ENCODE results near the gene KIAA0232.
"Not testable (repeated sequence)": the region's sequence is repeated elsewhere in the genome, so short reads cannot be mapped to it uniquely, and the experiment has no call there.

The KIAA0232 gene

DNA sequence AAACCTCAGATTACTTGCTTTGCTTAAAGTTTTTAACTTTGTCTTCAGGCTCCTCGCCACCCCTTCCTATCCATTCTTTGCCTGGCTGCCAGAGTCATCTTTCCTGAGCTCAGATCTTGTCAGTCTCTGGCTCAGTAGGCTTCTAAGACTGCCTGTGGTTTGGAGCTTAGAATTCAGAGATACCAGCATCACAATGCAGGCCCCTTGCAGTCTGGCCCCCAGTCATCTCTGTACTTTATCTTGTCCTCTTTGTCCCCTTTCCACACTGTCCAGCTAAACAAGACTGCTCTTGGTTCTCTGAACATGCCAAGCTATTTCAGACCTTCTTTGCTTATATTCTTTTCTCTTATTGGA, 3.0 kb downstream of the KIAA0232 start:
- Histone ChIP-seq H3K36me3 (ENCODE audit: control insufficient read depth in 5 of 5, insufficient read depth in 5 of 5, low read length in 5 of 5) (peaks cover 0 to 4% (median 0%) of the 10 kb centered on the region in 5 donors), H3K4me1 (ENCODE audit: control insufficient read depth in 5 of 5, insufficient read depth in 5 of 5, low read length in 5 of 5) (peaks cover 2 to 37% (median 29%) of the 10 kb centered on the region in 5 donors)

DNA sequence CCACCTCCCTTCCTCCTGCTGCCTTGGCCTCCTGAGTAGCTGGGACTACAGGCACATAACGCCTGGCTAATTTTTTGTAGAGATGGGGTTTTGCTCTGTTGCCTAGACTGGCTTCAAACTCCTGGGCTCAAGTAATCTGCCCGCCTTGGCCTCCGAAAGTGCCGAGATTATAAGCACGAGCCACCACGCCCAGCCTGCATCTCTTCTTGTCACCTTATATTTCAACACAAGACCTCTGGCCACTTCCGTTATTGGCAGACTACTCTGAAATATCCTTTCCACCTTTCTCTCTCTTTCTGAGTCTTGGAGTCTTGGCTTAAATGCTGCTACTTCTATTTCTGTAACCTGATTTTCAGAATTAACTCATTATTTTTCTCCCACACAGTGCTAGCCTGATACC, 5.6 kb downstream of the KIAA0232 start:
- Histone ChIP-seq H3K4me1 (ENCODE audit: control insufficient read depth in 5 of 5, insufficient read depth in 5 of 5, low read length in 5 of 5) (peaks cover 2 to 41% (median 25%) of the 10 kb centered on the region in 5 donors), H3K36me3 (ENCODE audit: control insufficient read depth in 5 of 5, insufficient read depth in 5 of 5, low read length in 5 of 5) (peaks cover 0 to 4% (median 2%) of the 10 kb centered on the region in 5 donors), H3K4me3 (ENCODE audit: low read depth in 1 of 5, low read length in 5 of 5) (no peak overlapping the region), H3K27ac (ENCODE audit: low read depth, low read length) (peak overlapping the region; percentile 30), H3K9ac (ENCODE audit: low read length in 5 of 5) (peak overlapping the region in 1 of 5 donors; percentile 10), H3K9me3 (ENCODE audit: control insufficient read depth in 5 of 5, low read length in 5 of 5) (no peaks in the 10 kb centered on the region), H3K27me3 (ENCODE audit: control insufficient read depth in 5 of 5, insufficient read depth in 4 of 5, low read length in 5 of 5) (no peaks in the 10 kb centered on the region)

More for the DNA sequence above, 3.0 kb downstream of the KIAA0232 start:
- Histone ChIP-seq H3K27me3 (ENCODE audit: control insufficient read depth in 5 of 5, insufficient read depth in 4 of 5, low read length in 5 of 5) (no peaks in the 10 kb centered on the region), H3K9me3 (ENCODE audit: control insufficient read depth in 5 of 5, low read length in 5 of 5) (no peaks in the 10 kb centered on the region), H3K4me3 (ENCODE audit: low read depth in 1 of 5, low read length in 5 of 5) (no peak overlapping the region), H3K9ac (ENCODE audit: low read length in 5 of 5) (no peak overlapping the region), H3K27ac (ENCODE audit: low read depth, low read length) (no peak overlapping the region)

DNA sequence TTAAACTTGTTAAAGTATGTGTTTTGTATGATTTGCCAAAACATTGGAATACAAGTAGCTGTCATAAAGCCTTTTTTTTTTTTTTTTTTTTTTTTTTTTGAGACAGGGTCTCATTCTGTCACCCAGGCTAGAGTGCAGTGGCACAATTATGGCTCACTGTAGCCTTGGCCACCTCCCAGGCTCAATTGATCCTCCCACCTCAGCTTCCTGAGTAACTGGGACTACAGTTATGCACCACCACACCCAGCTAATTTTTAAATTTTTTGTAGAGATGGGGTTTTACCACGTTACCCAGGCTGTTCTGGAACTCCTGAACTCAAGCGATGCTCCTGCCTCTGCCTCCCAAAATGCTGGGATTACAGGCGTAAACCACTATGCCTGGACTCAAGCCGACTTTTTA, 8.7 kb downstream of the KIAA0232 start:
- not testable (repeated sequence) for H3K36me3 ChIP-seq (ENCODE audit: control insufficient read depth in 5 of 5, insufficient read depth in 5 of 5, low read length in 5 of 5); H3K9ac ChIP-seq (ENCODE audit: low read length in 5 of 5); H3K9me3 ChIP-seq (ENCODE audit: control insufficient read depth in 5 of 5, low read length in 5 of 5); H3K27me3 ChIP-seq (ENCODE audit: control insufficient read depth in 5 of 5, insufficient read depth in 4 of 5, low read length in 5 of 5); H3K4me3 ChIP-seq (ENCODE audit: low read depth in 1 of 5, low read length in 5 of 5)
- peak overlapping the region; percentile 23 for H3K27ac ChIP-seq (ENCODE audit: low read depth, low read length)
- H3K4me1 ChIP-seq (ENCODE audit: control insufficient read depth in 5 of 5, insufficient read depth in 5 of 5, low read length in 5 of 5) = peaks cover 3 to 29% (median 9%) of the 10 kb centered on the region in 5 donors

DNA sequence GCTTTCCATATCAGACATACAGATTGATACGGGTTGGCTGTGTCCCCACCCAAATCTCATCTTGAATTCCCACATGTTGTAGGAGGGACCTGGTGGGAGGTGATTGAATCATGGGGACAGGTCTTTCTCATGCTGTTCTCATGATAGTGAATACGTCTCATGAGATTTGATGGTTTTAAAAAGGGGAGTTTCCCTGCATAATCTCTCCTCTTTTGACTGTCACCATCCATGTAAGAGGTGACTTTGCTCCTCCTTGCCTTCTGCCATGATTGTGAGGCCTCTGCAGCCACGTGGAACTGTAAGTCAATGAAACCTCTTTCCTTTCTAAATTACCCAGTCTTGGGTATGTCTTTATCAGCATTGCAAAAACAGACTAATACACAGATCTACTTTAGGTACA, 9.3 kb downstream of the KIAA0232 start:
- not testable (repeated sequence) for H3K27me3 ChIP-seq (ENCODE audit: control insufficient read depth in 5 of 5, insufficient read depth in 4 of 5, low read length in 5 of 5); H3K4me3 ChIP-seq (ENCODE audit: low read depth in 1 of 5, low read length in 5 of 5); H3K9ac ChIP-seq (ENCODE audit: low read length in 5 of 5); H3K36me3 ChIP-seq (ENCODE audit: control insufficient read depth in 5 of 5, insufficient read depth in 5 of 5, low read length in 5 of 5); H3K9me3 ChIP-seq (ENCODE audit: control insufficient read depth in 5 of 5, low read length in 5 of 5)
- H3K27ac ChIP-seq (ENCODE audit: low read depth, low read length) = peak overlapping the region; percentile 23
- peaks cover 3 to 29% (median 9%) of the 10 kb centered on the region in 5 donors for H3K4me1 ChIP-seq (ENCODE audit: control insufficient read depth in 5 of 5, insufficient read depth in 5 of 5, low read length in 5 of 5)

DNA sequence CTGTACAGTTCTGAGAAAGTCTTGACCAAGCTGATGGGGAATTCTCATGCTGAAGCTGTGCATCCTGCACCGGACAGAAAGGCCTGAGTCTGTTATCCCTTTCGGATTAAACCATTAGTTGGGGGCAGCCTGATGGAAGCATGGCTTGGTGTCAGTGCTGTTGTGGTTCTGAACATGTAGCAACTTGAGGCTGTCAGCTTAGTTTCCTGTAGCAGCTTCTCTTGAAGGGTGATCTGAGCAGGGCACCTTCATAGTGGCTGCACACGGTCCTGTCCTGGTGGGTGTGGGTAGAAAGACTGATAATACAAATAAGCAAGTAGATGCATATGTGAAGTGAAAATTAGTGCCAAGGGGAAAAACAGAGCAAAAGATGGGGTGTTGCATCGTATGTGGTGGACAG, 11.7 kb downstream of the KIAA0232 start:
- Histone ChIP-seq H3K9me3 (ENCODE audit: control insufficient read depth in 5 of 5, low read length in 5 of 5) (no peaks in the 10 kb centered on the region), H3K9ac (ENCODE audit: low read length in 5 of 5) (no peak overlapping the region), H3K27ac (ENCODE audit: low read depth, low read length) (no peak overlapping the region), H3K4me1 (ENCODE audit: control insufficient read depth in 5 of 5, insufficient read depth in 5 of 5, low read length in 5 of 5) (peaks cover 3 to 28% (median 13%) of the 10 kb centered on the region in 5 donors), H3K36me3 (ENCODE audit: control insufficient read depth in 5 of 5, insufficient read depth in 5 of 5, low read length in 5 of 5) (peaks cover 0 to 8% (median 0%) of the 10 kb centered on the region in 5 donors), H3K4me3 (ENCODE audit: low read depth in 1 of 5, low read length in 5 of 5) (no peak overlapping the region), H3K27me3 (ENCODE audit: control insufficient read depth in 5 of 5, insufficient read depth in 4 of 5, low read length in 5 of 5) (no peaks in the 10 kb centered on the region)

DNA sequence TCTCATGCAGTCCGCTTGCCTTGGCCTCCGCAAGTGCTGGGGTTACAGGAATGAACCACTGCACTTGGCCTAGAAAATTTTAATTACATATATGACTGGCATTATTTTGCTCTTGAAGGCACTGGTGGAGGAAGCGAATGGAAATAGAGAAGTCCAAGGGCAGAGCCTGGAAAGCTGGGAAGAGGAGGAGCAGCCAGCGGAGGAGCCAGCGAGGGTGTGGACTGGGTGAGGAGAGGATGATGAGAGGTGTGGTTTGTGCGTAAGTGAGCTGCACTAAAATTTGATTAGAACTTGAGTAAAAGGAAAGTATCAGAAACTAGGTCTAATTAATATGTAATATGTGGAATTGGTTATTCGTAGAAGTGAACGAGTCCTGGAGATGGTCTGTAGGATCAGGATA, 13.3 kb downstream of the KIAA0232 start:
- peaks cover 3 to 28% (median 14%) of the 10 kb centered on the region in 5 donors for H3K4me1 ChIP-seq (ENCODE audit: control insufficient read depth in 5 of 5, insufficient read depth in 5 of 5, low read length in 5 of 5)
- H3K27me3 ChIP-seq (ENCODE audit: control insufficient read depth in 5 of 5, insufficient read depth in 4 of 5, low read length in 5 of 5) = no peaks in the 10 kb centered on the region
- no peaks in the 10 kb centered on the region for H3K9me3 ChIP-seq (ENCODE audit: control insufficient read depth in 5 of 5, low read length in 5 of 5)
- H3K27ac ChIP-seq (ENCODE audit: low read depth, low read length) = no peak overlapping the region
- no peak overlapping the region for H3K9ac ChIP-seq (ENCODE audit: low read length in 5 of 5)
- no peak overlapping the region for H3K4me3 ChIP-seq (ENCODE audit: low read depth in 1 of 5, low read length in 5 of 5)
- peaks cover 0 to 4% (median 0%) of the 10 kb centered on the region in 5 donors for H3K36me3 ChIP-seq (ENCODE audit: control insufficient read depth in 5 of 5, insufficient read depth in 5 of 5, low read length in 5 of 5)

DNA sequence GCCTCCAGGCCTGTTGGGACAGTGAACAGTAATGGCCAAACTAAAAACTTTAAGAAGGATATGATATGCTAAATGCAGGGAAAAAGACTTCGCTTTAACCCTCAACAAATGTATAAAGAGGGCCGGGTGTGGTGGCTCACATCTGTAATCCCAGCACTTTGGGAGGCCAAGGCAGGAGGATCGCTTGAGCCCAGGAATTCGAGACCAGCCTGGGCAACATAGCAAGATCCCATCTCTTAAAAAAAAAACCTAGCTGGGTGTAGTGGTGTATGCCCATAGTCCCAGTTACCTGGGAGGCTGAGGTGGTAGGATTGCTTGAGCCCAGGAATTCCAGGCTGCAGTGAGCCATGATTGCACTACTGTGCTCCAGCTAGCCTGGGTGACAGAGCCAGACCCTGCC, 14.8 kb downstream of the KIAA0232 start:
- not testable (repeated sequence) for H3K36me3 ChIP-seq (ENCODE audit: control insufficient read depth in 5 of 5, insufficient read depth in 5 of 5, low read length in 5 of 5); H3K9ac ChIP-seq (ENCODE audit: low read length in 5 of 5); H3K9me3 ChIP-seq (ENCODE audit: control insufficient read depth in 5 of 5, low read length in 5 of 5); H3K27me3 ChIP-seq (ENCODE audit: control insufficient read depth in 5 of 5, insufficient read depth in 4 of 5, low read length in 5 of 5); H3K4me3 ChIP-seq (ENCODE audit: low read depth in 1 of 5, low read length in 5 of 5)
- Histone ChIP-seq H3K4me1 (ENCODE audit: control insufficient read depth in 5 of 5, insufficient read depth in 5 of 5, low read length in 5 of 5) (peaks cover 3 to 27% (median 14%) of the 10 kb centered on the region in 5 donors), H3K27ac (ENCODE audit: low read depth, low read length) (peak overlapping the region; percentile 21)

DNA sequence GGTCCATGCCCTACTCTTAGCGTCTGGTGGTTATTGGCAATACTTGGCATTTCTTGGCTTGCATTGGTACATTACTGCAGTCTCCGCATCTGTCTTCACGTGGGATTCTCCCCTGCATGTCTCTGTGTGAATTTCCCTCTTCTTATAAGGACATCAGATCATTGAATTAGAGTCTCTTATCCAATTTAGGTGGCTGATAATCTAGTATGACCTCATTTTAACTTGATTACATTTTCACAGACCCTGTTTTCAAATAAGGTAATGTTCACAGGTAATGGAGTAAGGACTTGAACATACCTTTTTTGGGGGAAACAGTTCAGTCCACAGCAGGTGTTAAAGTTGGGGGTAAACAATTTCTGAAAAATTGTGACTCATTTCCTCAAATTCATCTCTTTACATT, 16.6 kb downstream of the KIAA0232 start:
- Histone ChIP-seq H3K9ac (ENCODE audit: low read length in 5 of 5) (no peak overlapping the region), H3K27ac (ENCODE audit: low read depth, low read length) (no peak overlapping the region), H3K4me1 (ENCODE audit: control insufficient read depth in 5 of 5, insufficient read depth in 5 of 5, low read length in 5 of 5) (peaks cover 3 to 19% (median 14%) of the 10 kb centered on the region in 5 donors), H3K27me3 (ENCODE audit: control insufficient read depth in 5 of 5, insufficient read depth in 4 of 5, low read length in 5 of 5) (no peaks in the 10 kb centered on the region), H3K9me3 (ENCODE audit: control insufficient read depth in 5 of 5, low read length in 5 of 5) (no peaks in the 10 kb centered on the region), H3K4me3 (ENCODE audit: low read depth in 1 of 5, low read length in 5 of 5) (no peak overlapping the region), H3K36me3 (ENCODE audit: control insufficient read depth in 5 of 5, insufficient read depth in 5 of 5, low read length in 5 of 5) (peaks cover 0 to 4% (median 0%) of the 10 kb centered on the region in 5 donors)

DNA sequence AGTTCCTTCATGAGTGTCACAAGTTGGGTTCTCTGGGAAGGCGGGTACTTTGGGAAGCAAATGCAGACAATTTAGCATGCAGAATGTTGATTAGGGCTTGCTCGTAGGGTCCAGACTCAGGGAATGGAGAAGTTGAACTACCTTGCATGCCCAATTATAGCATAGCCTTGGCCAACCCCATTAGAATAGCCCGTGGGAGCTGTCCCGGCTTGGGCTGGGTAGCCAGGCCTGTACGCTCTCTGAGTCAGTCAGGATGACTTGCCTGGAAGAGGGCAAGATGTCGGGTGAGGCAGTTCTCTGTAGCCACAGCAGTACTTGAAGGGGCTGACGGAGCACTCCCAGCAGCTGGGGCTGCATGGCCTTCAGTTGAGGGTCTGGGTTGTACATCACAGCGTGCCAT, 19.5 kb downstream of the KIAA0232 start:
- Histone ChIP-seq H3K4me3 (ENCODE audit: low read depth in 1 of 5, low read length in 5 of 5) (no peak overlapping the region), H3K27me3 (ENCODE audit: control insufficient read depth in 5 of 5, insufficient read depth in 4 of 5, low read length in 5 of 5) (no peaks in the 10 kb centered on the region), H3K27ac (ENCODE audit: low read depth, low read length) (peak overlapping the region; percentile 11), H3K9me3 (ENCODE audit: control insufficient read depth in 5 of 5, low read length in 5 of 5) (no peaks in the 10 kb centered on the region), H3K9ac (ENCODE audit: low read length in 5 of 5) (no peak overlapping the region), H3K36me3 (ENCODE audit: control insufficient read depth in 5 of 5, insufficient read depth in 5 of 5, low read length in 5 of 5) (peaks cover 0 to 4% (median 0%) of the 10 kb centered on the region in 5 donors), H3K4me1 (ENCODE audit: control insufficient read depth in 5 of 5, insufficient read depth in 5 of 5, low read length in 5 of 5) (peaks cover 0 to 19% (median 14%) of the 10 kb centered on the region in 5 donors)

DNA sequence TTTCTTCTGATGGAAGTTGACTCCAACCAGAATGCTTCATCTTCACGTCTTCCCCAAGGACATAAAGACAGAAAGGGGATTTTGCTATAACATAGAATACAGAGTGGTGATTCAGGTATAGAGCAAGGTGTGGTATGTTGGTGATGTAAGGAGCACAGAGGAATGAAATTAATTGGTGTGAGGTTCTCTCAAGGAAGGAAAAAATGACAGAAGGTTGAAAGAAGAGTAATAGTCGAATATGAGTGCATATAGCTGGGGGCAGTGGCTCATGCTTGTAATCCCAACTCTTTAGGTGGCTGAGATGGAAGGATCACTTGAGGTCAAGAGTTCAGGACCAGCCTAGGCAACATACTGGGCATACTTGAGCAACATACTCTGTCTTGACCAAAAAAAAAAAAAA, 20.1 kb downstream of the KIAA0232 start:
- H3K9me3 ChIP-seq (ENCODE audit: control insufficient read depth in 5 of 5, low read length in 5 of 5) = no peaks in the 10 kb centered on the region
- no peak overlapping the region for H3K27ac ChIP-seq (ENCODE audit: low read depth, low read length)
- H3K4me3 ChIP-seq (ENCODE audit: low read depth in 1 of 5, low read length in 5 of 5) = no peak overlapping the region
- H3K4me1 ChIP-seq (ENCODE audit: control insufficient read depth in 5 of 5, insufficient read depth in 5 of 5, low read length in 5 of 5) = peaks cover 0 to 24% (median 17%) of the 10 kb centered on the region in 5 donors
- H3K9ac ChIP-seq (ENCODE audit: low read length in 5 of 5) = no peak overlapping the region
- H3K27me3 ChIP-seq (ENCODE audit: control insufficient read depth in 5 of 5, insufficient read depth in 4 of 5, low read length in 5 of 5) = no peaks in the 10 kb centered on the region
- peaks cover 0 to 4% (median 0%) of the 10 kb centered on the region in 5 donors for H3K36me3 ChIP-seq (ENCODE audit: control insufficient read depth in 5 of 5, insufficient read depth in 5 of 5, low read length in 5 of 5)

DNA sequence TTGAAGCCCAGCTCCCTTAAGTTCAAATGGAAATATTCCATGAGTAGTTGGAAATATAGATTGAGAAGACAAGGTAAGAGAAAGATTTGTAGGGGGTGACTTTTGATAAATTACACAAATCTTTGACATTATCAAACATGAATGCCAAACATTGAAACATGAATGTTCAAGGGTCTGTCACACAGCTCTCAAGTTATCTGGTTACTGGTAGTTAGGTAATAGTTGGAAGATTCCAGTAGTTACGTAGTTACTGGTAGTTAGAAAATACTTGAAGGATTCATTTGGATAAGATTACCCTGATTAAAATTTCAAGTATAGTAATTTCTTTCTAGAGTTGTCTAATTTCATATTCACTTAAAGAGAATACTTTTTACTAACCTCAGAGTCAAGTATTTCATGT, 20.7 kb downstream of the KIAA0232 start:
- no peaks in the 10 kb centered on the region for H3K9me3 ChIP-seq (ENCODE audit: control insufficient read depth in 5 of 5, low read length in 5 of 5)
- no peak overlapping the region for H3K4me3 ChIP-seq (ENCODE audit: low read depth in 1 of 5, low read length in 5 of 5)
- no peak overlapping the region for H3K9ac ChIP-seq (ENCODE audit: low read length in 5 of 5)
- H3K27ac ChIP-seq (ENCODE audit: low read depth, low read length) = no peak overlapping the region
- peaks cover 0 to 27% (median 18%) of the 10 kb centered on the region in 5 donors for H3K4me1 ChIP-seq (ENCODE audit: control insufficient read depth in 5 of 5, insufficient read depth in 5 of 5, low read length in 5 of 5)
- H3K27me3 ChIP-seq (ENCODE audit: control insufficient read depth in 5 of 5, insufficient read depth in 4 of 5, low read length in 5 of 5) = no peaks in the 10 kb centered on the region
- H3K36me3 ChIP-seq (ENCODE audit: control insufficient read depth in 5 of 5, insufficient read depth in 5 of 5, low read length in 5 of 5) = peaks cover 0 to 4% (median 0%) of the 10 kb centered on the region in 5 donors

Data from subcutaneous abdominal adipose tissue (tissue), 5 donors.